Left lobe of liver (tissue), 2 donors: ENCODE results near the gene CD209. TPM values are rescaled to one million over a fixed set of nuclear protein-coding genes. Genes with fewer than 3 reads are reported as not detected.

Source experiments
- ATAC-seq: fragments of 200-7000 bp; cut with Tn5 transposase; one replicate; pipeline ENCODE4 v1.9.1; 2020; ENCODE audit warnings: mild to moderate bottlenecking, moderate library complexity
- DNase-seq: peaks from one replicate; pipeline ENCODE4 v3.0.0-alpha.2; 2020; ENCODE audit warnings: low spot score
- total RNA-seq: library from RNA; stranded (reverse); gene quantifications from one replicate; pipeline ENCODE4 v1.2.1, GENCODE V29; 2021
- donor health status: DM: no; HTN: no; CAD: no; lungs with moderate emphysema.
- donor health status: DM: no; HTN: yes; CAD: no.

The CD209 gene
- total RNA-seq, 1 donor from 2014 or later, result 1.2 TPM

GRCh38 chr19:7739801-7740681 is 7.3 kb downstream of the CD209 start:
- ATAC-seq (no peak), DNase-seq (no peak)

GRCh38 chr19:7739211-7739755 is 8.1 kb downstream of the CD209 start:
- ATAC-seq (no peak), DNase-seq (no peak)

- no peak for ATAC-seq
- no peak for DNase-seq
These were observed 9.3 kb downstream of the CD209 start for GRCh38 chr19:7738023-7738422.

DNA sequence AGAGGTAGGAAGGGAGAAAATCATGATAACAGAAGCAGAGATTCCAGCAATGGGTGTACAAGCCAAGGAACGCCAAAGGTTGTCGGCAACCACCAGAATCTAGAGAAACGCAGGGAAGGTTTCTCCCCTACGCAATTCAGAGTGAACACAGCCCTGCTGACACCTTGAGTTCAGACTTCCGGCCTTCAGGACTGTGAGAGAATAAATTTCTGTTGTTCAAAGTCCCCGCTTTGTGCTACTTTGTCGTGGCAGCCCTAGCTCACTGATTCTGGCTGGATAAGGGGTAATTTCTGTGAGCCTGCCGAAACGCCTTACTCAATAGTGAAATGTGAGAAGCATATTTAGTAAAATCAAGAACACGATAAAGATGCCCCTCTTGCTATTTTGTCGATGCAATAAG is 10.1 kb downstream of the CD209 start:
- DNase-seq (no peak), ATAC-seq (no peak)

- ATAC-seq, result no peak
- DNase-seq, result no peak
These were observed 11.2 kb downstream of the CD209 start for GRCh38 chr19:7736148-7736547.

DNA sequence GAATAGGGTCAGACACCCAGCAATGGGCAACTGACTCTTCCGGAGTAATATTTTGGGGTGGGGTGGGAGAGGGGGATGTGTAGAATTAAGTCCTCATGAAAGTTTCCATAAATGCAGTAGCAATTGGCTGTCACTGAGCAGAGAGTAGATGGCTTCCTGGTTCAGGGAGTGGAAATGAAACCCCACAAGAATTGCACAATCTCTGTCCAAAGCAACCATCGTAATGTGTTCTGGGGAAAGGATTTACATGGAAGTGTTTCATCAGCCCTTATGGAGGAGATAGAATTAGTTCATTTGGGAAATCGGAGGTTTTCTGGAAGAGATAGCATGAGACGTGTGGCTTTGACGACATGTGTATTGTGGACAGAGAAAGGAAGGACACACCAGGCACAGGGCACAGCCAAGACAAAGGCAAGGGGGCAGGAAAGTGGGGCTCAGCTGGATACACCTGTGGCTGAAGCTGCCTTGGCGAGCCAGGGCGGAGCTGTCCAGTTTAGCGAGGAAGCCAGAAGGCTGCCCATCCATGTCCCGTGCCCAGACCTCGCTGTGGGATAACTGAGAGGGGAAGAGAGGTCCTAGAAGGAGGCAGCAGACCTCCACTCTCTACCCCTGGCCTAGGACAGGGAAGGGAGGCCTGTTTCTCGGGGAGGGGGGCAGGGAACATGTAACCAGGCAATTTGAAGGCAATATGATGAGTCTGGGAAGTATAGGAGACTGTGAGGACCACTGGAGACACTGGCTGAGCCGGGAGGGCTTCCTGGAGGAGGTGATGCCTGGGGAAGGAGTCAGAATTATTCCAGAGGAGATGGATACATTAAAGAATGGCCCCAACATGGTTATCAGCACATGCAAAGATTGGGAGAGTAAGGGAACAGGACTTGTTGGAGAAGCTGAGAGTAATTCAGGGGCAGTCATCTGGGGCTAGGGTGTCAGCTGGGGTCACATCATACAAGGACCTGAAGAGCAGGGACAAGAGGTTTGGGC is 12.8 kb downstream of the CD209 start:
- no peak for DNase-seq
- ATAC-seq, result peak; percentile 36

- DNase-seq, result no peak
- no peak for ATAC-seq
These were observed 14.0 kb downstream of the CD209 start for GRCh38 chr19:7733376-7733775.

DNA sequence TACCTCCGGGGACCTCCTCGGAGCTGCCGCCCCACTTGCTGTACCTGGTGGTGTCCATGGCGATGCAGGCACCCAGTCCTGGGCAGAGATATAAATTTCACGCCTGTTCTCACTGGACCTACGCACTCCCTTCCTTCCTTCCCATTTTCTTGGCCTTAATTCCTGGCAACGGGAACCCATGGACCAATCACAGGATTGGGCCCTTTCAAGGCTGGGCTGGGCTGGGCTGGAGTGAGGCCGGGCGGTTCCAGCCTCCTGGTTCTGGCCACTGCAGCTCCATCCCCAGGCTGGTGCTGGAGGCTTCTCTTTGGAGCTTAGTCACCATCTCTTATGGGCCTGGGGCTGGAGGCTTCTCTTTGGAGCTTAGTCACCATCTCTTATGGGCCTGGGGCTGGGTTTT is 15.3 kb downstream of the CD209 start, which contains the start of gene CLEC4G:
CLEC4G (minus strand) TSS at position 66 of the 400 bp plus-strand sequence; CDS start at position 58, 8 bp downstream.
- DNase-seq (no peak), ATAC-seq (peak; percentile 60)

DNA sequence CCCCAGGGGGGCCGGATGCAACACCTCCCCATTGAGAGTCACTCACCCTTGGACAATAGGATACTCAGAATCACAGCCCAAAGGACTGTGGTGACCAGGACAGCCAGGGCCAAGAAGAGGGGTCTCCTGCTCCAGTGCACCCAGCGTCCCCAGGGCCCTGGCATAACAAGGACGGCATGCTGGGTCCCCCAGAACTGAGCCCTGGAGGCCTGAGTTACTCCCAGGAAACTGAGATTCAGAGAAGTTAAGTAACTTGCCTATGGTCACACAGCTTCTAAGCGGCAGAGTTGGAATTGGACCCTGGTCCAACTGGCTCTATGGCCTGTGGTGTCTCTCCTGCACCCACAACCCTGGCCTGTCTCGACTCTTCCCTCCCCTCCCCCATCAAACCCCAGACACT is 15.7 kb downstream of the CD209 start:
- DNase-seq (no peak), ATAC-seq (no peak)

DNA sequence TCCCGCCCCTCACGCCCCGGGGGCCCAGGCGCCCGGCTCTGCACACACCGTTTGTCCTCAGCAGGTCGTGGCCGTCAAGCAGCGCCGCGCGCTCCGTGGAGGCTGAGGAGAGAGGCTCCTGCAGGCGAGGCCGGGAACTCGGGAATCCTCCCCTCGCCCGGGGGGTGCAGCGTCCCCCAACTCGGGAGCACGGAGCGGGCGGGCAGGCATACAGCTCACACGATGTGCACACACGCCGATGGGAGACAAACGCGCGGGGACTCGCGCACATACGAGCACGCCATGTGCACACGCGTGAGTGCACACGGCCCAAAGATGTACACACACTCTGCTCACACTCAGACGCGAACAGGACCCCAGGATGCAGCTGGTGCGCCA is 16.1 kb downstream of the CD209 start:
- DNase-seq (no peak), ATAC-seq (no peak)

DNA sequence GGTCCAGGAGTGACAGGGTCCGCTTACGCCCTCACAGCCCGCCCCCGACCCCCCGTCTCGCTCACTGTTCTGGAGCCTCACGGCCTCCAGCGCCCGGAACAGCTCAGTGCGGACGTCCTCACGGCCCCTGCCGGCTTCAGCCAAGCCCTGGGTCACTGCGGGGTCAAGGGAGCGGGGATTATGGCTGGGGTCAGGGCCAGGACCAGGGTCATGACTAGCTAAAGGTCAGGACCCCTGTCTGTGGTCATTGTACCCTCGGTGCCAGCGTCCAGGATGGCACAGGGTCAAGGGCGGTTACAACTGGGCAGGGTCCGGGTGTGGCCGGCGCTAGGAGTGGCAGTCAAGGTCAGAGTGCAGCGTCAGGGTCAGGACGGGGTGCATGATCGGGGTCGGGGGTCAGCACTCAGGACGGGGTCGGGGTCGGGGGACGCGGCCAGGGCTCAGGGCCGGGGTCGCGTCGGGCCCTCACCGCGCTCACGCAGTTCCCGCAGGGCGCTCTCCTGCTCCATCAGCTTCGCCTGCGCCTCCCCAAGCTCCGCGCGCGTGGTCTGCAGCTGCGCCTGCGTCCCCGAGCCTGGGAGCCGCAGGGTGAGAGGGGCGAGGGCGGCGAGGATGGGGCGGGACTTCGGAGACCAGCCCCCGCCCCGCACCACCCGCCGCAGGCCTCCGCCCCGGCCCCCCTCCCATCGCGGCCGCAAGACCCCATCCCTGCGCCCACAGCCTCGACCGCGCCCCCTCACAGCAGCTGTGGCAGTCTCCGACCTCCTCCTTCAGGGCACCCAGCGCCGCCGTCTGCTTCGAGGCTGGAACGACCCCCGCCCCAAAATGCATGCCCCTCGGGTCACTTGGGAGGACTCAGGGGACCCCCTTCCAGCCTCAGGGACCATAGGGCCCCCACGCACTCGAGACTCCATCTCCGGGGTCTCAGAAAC is 16.8 kb downstream of the CD209 start:
- ATAC-seq (no peak), DNase-seq (no peak)

DNA sequence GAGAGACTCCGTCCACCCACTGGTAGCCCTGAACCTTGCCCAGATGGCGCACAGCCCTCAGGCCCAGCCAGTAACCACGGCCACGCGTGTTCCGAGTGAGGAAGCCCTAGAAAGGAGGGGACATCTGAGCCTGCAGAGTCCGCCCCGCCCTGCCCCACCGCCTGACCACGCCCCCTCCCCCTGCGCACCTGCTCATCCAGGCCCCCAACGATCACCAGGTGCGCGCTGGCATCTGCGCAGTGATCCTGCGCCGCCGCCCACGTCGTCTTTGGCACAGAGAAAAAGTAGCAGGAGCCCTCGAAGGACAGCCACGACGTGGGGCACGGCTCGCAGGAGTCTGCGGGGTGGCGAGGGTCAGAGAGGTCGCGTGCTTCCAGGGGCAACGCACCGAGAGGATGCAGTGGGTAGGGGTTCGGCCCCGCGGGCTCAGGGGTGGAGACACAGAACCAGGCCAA is 17.5 kb downstream of the CD209 start:
- ATAC-seq, result no peak
- no peak for DNase-seq

- ATAC-seq, result no peak
- DNase-seq, result no peak
These were observed 18.1 kb downstream of the CD209 start for GRCh38 chr19:7729211-7729610.

DNA sequence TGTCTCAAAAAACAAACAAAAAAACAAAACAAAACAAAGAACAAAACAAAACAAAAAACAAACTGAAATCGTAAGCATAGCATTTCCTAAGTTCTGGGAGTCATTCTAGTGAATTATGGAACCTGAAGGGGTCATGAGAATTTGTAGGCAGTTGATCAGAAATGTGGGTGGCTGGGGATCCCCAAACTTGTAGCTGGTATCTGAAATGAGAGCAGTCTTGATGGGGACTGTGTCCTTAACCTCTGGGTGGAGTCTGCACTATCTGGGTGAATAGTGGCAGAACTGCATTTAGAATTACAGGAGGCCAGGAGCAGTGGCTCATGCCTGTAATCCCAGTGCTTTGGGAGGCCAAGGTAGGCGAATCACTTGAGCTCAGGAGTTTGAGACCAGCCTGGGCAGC is 21.5 kb downstream of the CD209 start:
- ATAC-seq (no peak), DNase-seq (no peak)

- ATAC-seq, result no peak
- no peak for DNase-seq
These were observed 25.1 kb downstream of the CD209 start for GRCh38 chr19:7722231-7722651.

DNA sequence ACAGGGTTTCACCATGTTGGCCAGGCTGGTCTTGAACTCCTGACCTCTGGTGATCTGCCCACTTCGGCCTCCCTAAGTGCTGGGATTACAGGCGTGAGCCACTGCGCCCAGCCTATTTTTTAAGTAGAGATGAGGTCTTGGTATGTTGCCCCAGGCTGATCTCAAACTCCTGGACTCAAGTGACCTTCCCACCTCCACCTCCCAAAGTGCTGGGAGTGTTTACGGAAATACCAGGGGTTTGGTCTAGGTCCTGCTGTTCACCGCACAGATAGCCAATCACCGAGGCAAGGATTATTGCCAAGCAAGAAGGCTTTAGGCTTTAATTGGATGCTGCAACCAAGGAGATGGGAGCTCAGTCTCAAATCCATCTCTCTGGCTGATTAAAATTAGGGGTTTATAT is 27.0 kb downstream of the CD209 start:
- DNase-seq (no peak), ATAC-seq (no peak)

DNA sequence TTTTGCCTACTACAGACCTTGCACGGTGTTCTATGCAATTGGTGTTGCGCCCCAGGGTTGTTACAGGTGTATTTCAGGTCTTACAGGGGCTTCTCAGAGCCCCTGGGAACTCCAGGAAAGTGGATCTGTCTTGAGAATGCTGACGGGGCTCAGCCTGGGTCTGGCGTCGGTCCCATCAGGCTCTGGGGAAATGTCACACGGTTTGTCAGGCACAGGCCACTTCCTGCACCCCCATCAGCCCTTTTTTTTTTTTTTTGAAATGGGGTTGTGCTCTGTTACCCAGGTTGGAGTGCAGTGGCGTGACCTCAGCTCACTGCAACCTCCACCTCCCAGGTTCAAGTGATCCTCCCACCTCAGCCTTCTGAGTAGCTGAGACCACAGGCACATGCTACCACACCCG is 28.7 kb downstream of the CD209 start:
- ATAC-seq (peak; percentile 36), DNase-seq (no peak)

DNA sequence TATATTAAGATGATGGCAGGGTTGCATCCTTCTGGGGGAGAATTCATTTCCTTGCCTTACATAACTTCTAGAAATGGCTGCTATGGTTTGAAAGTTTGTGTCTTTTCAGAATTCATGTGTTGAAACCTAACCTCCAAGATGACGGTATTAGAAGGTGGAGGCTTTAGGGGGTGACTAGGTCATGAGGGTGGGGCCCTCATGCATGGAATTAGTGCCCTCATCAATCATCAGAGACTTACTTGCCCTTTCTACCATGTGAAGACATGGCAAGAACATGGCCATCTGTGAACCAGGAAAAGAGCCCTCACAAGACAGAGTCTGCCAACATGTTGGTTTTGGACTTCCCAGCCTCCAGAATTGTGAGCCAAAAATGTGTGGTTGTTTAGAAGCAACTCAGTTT is 30.6 kb downstream of the CD209 start:
- DNase-seq (no peak), ATAC-seq (no peak)

GRCh38 chr19:7715671-7716070 is 31.7 kb downstream of the CD209 start:
- ATAC-seq (no peak), DNase-seq (no peak)

DNA sequence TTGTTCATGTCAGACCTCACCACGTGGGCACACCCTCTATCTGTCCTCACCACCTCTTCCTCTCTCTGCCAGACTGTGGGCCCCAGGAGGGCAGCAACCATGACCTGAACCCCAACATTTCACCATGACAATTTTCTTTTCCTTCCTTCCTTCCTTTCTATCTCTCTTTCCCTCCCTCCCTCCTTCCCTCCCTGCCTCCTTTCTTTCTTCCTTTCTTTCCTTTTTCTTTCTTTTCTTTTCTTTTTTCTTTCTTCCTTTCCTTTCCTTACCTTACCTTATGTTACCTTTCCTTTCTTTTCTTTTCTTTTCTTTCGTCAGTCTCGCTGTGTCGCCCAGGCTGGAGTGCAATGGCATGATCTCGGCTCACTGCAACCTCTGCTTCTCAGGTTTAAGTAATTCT is 36.7 kb downstream of the CD209 start:
- ATAC-seq, result no peak

More for the DNA sequence above, 36.7 kb downstream of the CD209 start:
- DNase-seq, result no peak
